HG02938 (cell line): Measurements from ENCODE around the gene NLRP3.
A peak's percentile ranks its signal among the peaks of the same experiment; 100 is the strongest.

ENCODE experiments used
- ATAC-seq: cut with Tn5 transposase; IDR thresholded peaks from one replicate; pipeline ENCODE4 v1.9.1; 2021; ENCODE audit warnings: mild to moderate bottlenecking, moderate library complexity; ENCODE audit not compliant: unreplicated experiment

The NLRP3 gene

DNA sequence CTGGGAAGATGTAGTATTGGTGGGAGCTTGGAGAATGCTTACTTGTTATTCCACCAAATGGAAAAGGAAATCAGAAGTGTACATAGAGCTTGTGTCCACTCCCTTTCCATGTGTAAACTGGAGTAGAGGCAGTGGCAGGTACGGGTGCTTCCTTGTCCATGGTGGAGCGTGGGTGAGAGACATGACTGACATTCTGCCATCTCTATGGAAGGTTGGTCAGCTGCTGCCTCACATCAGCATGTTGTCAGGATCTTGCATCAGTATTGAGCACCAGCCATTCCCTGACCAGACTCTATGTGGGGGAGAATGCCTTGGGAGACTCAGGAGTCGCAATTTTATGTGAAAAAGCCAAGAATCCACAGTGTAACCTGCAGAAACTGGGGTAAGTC lies 19.8 kb downstream of the NLRP3 start:
- no peak for ATAC-seq

DNA sequence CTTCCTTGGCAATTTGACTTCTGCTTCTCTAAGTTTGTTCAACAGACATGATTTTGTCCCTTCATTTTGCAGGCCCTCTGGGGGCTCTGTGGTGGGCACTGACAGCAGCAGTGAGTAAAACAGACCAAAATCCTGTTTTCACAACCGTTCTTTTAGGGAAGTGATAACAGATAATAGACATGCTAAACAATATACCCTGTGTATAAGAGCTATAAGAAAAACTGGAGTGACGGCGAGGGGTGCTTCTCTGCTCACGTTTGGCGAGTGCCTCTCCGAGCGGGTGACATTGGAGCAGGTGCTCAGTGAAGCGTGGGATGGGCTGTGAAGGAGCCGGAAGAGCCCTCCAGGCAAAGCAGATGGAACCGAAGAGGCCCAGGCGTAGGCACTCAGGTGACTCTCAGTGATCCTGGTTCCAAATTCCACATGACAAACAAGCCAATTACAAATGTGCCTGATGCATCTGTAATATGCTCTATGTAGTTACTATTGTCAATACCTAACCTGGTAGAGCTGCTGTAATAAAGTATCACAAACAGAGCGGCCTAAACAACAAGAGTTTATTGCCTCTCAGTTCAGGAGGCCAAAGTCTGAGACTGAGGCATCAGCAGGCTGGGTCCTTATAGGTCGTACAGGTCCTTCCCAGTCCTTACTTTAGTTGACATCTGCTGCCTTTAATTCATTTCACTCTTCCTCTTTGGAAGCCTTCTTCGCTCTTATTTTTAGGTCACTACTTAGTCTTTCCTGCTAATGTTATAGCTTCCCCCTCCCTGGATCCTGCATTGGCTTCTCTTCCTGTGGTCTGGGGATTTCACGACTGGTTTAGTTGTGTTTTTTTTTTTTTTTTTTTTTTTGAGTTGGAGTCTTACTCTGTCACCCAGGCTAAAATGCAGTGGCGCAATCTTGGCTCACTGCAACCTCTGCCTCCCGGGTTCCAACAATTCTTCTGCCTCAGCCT lies 21.9 kb downstream of the NLRP3 start:
- ATAC-seq: no peak

DNA sequence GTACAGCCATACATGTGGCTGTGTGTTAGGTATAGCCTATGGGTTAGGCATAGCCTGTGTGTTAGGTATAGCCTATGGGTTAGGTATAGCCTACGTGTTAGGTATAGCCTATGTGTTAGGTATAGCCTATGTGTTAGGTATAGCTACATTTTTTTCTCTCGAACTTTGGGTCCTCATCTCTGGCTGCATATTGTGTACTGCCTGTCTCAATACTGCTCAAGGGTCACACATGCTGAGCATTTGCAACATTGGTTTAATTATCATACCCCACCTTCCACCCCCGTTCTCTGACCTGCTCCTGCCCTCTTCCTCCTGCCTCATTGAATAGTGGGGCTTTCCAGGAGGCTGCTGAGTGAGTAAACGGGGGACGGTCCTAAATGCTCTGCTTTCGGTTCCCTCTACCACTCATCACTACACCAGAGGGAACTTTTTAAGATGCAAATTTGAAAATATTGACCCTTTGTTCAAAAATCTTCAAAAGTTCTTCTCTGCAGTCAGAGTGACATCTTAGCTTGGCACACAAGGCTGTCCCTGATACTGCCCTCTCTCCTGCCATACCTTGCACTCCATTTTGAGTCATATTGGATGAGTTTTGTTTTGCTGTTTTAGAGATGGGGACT lies 24.1 kb downstream of the NLRP3 start:
- peak; percentile 99 for ATAC-seq

DNA sequence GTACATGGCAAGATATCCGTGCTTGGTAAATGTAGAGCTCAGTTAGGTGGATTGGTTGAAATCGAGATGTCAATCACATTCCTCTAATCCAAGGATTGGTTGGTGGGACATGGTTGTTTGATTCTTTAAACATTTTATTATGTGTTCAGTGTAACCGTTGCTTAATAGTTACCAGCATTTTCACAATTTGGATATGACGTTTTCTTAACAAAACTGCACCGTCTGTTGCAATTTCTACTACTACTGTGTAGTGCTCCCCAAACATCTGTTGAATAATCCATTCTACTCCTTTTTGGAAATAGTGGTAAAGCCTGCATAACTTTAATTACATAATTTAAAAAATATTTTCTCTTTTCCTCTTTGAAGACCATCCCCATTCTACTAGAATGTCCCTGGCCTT lies 25.6 kb downstream of the NLRP3 start:
- no peak for ATAC-seq

DNA sequence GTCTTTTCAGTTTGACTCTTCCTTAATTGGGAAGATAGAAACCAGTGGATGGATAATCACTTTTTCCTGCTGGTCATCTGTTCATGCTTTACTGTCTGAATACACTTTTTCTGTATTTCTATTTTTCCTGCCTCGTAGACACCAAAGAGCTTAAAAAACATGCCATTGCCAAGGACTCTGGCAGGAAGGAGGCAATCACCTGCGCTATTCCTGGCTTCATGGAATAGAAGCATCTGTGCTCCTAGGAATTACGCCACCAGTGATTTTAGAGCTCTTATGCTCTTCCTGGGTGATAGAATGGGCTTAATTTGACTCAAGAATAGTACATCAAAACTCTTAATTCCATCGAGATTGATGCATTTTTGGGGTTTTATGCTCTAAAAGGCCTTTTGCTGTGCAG lies 26.2 kb downstream of the NLRP3 start:
- no peak for ATAC-seq

DNA sequence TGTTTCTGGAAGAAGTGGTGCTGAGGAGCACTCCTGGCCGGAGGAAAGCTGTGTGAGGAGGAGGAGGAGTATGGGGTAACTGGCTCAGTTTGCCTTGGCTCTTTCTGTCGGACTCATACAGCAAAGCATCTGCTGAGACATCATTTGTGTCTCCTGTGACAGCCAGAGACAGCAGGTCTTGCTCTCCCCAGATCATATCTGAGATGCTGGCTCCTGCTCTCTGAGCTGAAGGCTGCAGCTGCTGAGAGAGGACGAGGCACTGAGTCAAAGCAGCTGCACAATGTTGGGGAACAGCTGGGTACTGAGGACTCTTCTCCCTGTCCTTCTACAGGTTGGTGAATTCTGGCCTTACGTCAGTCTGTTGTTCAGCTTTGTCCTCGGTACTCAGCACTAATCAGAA lies 27.7 kb downstream of the NLRP3 start:
- no peak for ATAC-seq

DNA sequence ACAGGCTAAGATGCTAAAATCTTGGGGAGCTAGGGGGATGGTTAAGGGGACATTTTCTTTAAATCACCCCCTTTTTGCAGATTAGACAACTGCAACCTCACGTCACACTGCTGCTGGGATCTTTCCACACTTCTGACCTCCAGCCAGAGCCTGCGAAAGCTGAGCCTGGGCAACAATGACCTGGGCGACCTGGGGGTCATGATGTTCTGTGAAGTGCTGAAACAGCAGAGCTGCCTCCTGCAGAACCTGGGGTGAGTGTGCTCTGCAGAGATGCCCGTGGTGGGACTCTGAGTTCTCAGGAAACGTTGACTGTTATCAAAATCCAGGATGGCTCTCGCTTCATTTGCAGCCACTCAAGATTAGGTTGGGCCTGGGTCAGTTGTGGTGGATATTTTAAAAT lies 28.6 kb downstream of the NLRP3 start:
- no peak for ATAC-seq

DNA sequence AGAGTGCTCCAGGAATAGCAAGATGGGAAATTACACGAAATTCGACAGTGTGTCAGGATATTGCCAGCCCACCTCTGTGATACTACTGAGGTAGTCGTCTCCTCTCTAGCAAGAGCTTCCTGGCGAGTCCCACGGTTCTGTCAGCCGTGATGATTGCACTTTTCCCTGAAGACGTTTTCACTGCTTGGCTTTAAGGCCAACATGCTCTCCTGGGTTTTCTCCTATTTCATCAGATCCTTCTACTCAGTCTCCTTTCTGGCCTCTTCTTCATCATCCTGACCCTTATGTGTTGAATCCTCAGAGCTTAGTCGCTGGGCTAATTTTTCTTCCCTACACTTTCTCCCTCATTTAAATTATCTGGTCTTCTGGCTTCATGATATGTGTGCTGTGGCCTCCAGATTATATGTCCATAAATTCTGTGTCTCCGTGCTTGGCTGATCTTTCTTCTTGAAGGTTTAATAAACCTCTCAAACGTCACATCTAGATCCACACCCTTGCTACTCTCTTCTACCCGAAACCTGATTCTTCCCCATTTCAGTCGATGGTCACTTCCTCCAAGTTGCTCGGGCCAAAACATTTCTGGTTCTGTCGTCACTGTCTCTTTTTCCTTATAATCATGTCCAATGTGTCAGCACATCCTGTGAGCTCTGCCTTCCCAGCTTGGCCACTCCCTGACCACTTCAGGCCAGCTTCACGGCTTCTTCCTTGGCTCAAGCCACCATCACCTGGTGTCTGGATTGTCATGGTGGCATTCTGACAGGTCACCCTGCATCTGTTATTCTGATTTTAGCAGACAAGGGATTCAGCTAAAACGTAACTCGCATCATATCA lies 29.8 kb downstream of the NLRP3 start:
- ATAC-seq: no peak

DNA sequence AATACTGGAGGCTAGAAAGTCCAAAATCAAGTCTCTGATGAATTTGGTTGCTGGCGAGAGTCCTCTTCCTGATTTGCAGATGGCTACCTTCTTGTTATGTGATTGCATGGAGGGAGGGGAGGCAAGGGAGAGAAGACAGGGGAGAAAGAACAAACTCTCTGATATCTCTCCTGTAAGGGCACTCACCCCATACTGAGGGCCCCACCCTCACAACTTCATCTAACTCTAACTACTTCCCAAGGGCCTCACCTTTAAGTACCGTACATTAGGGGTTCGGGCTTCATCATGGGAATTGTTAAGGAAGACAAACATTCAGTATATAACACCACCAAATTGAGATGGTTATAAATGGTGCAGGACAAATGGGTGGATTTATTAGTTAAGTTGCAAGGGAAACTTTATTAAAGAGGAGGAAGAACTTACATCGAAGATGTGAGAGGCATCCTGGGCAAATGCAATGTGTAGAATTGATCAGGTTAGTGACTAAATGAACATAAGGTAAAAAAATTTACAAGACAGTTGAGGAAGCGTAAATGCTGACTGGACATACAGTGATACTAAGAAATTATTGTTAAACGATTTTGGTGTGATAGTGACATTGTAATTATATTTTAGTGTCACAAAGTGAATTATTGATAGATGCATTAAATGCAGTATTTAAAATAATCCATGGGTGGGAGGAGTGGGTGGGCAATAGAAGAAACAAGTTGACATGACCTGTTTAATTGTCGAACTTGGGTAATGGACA lies 31.4 kb downstream of the NLRP3 start:
- ATAC-seq: no peak

DNA sequence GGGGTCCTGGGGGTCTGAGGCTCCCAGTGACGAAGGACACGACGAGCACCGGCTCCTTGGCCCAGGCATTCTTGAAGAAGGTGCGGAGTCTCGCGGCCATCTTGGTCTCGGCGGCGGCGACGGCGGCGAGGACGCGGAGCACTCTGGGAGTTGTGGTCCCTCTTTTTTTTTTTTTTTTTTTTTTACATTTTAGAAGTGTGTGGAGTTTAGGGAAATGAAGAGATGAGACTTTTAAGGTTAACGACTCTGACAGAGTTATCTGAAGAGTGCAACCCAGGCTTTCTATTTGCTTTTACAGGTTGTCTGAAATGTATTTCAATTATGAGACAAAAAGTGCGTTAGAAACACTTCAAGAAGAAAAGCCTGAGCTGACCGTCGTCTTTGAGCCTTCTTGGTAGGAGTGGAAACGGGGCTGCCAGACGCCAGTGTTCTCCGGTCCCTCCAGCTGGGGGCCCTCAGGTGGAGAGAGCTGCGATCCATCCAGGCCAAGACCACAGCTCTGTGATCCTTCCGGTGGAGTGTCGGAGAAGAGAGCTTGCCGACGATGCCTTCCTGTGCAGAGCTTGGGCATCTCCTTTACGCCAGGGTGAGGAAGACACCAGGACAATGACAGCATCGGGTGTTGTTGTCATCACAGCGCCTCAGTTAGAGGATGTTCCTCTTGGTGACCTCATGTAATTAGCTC lies 32.3 kb downstream of the NLRP3 start:
- no peak for ATAC-seq

DNA sequence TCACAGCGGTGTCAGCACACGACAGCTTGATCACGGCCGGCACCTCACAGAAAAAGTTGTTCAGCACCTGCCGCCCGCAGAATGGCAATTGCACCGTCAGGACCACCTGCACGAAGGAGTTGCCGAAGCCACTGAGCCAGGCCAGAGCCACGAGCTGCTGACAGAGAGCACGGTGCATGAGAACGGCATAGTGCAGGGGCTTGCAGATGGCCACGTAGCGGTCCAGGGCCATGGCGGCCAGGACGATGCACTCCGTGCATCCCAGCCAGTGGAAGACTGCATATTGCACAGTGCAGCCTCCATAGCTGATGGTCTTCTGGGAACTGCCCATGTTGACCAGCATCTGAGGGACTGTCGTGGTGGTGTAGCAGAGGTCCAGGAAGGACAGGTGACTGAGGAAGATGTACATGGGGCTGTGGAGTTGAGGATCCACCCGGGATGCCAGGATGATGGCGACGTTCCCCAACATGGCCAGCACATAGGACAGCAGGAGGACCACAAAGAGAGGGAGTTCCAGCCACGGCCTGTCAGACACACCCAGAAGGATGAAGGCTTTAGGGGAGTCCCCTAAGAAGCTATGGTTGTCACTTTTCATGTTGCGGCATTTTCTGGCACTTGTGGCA lies 35.5 kb downstream of the NLRP3 start:
- ATAC-seq: no peak

DNA sequence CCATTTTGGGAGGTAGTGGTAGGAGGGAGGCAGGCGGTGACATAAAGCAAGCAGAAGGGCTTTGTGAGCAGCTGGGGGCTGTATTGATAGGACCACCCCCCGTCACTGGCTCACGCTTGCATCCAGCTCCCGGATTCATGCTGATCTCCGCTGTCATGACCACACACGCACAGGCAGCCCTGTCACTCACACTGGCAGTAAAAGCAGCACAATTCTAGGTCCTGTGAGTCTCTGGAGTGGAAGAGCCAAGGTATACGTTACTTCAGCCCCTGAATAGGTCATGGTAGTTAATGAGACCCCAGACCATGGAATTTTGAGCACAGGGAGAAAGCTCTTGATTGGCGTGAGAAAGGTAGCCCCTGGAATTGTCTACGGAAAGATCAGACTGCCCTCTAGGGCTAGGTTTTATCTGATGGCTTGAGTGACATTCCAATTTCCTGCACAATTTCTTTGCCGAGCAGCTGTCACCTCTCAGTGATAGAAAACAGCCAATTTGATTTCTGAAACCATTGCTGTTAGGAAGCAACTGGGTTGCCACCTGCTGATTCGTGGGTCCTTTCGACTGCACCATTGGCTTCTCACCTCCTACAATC lies 36.6 kb downstream of the NLRP3 start:
- no peak for ATAC-seq

DNA sequence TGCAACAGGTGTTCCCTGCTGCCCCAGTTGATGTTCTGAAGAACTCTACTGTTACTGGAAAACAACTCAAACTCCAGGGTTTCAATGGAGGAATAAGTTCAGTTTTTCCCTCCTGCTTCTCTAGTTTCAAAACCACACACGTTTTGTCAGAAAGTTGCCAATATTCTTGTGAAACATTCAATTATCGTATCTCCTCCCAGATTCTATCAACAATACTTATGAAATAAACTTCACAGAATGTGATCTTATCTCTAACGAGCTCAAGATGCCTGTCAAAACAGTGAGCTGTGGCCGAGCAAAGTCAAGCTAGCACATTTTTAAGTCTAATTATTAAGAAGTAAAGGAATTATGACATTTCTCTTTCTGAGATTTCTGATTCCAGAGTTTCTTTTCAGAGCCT lies 37.3 kb downstream of the NLRP3 start:
- ATAC-seq: no peak

DNA sequence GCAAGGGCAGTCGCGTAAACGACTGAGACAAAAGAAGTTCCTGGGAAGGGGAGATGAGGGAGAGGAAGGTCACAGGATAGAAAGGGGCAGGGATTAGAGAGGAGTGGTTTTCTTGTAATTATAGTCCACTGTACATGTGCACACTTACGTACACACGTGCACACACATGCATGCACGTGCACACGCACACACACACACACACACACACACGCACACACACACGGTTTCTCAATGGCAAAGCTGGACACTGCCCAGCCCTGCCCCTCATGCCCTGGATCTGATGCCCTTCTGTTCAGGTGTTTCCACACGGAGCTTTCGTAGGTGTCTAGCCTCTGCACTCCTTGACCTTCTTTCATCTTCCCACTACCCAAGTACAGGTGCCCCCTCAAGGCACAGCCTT lies 38.0 kb downstream of the NLRP3 start:
- no peak for ATAC-seq

DNA sequence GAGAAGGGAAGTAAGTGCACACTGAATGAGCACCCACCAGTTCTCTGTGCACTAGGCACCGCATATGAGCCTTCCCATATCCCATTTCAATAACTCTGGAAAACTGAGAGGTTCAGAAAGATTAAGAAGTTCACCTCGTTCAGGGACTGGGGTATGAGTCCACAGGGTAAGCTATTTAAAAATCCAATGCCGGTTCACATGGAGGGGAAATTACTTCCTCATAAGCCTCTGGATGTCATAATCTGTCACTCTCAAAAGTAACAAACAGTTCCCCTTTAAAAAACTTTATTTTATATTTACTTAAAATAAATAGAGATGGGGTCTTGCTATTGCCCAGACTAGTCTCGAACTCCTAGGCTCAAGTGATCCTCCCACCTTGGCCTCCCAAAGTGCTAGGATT lies 40.0 kb downstream of the NLRP3 start:
- ATAC-seq: no peak

DNA sequence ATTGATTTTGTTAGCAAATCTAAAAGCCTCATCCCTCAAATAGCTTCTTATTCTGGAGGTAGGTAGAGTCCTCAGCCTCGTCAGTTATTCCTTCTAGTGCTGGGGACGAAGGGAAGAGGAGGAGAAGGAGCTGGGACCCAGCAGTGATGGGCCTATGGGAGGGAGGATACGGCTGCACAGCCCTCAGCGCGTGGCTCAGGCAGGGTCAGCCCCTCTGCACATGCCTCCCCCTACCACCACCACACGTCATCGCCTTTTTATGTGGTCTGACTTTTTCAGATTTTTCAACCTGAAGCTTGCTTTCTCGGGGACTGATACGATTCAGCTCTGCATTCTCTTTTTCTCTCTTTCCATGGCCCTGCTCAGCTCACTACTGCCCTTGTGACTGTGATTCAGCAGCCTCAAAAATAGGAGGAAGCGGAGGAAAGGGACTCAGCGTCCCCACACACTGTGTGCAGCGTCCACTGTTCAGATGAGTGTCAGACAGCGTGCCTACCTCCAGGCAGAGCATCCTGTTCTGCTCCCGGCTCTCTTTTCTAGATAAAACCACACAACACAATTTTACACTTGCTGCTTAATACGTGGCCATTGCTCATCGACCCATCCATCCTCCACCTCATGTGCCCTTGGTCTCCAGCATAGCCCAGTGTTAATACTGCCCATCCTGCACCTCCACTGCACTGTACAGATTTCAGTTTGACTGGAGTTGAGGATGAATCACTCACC lies 41.1 kb downstream of the NLRP3 start:
- ATAC-seq: no peak

DNA sequence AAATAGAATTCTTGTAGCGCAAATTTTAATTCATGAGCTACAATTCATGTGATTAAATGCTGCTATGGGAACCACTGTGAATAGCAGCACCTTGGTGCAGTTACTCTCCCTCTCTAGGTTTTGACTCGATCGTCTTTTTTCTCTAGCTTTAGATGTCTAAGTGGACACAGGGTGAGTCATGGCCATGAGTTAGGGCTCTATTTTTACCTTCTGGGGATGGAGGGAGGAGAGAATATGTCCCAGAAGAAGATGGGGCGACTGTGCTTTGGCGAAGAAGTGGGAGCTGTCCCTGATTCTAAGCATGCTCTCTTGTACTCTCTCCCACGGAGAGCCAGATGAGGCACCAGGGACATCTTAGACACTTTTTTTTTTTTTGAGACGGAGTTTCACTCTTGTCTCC lies 43.5 kb downstream of the NLRP3 start:
- no peak for ATAC-seq

DNA sequence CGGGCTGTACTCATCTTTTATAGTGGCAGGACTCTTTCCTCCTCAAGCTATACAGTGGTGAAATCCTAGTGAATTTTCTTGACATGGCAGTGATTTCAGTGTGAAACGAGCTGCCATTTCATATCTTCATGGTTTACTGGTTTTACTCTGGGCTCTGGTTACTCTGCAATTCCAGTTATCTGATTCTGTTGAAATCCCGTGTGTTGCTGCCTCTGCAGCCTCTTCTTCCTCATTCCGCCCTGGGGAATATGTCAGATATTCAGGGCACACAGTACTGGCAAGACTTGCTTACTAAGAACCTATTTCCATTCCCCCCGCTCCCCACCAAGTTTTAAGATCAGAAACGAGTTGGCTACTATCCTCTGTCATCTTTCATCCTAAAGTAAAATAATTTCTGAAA lies 49.8 kb downstream of the NLRP3 start:
- ATAC-seq: no peak

DNA sequence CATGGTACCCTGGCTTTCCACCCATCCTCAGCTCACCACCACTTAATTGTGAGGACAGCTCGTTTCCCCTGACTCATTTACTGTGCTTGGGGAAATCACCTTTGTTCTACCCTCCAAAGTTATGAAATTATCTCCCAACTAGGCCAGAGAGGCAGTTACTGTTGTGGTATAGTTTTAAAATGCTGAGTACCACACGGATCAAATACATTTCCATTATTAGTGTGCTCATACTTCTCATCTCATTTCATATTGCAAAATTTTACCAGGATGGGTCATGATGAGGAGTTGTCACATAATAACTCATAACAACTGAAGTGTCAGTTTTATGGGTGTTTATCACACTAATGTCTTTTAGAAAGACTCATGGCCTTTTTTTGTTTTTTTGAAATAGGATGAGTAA lies 51.2 kb downstream of the NLRP3 start:
- ATAC-seq: no peak
